ENCODE results near the gene ITLN1.
"Not testable (repeated sequence)": the region's sequence is repeated elsewhere in the genome, so short reads cannot be mapped to it uniquely, and the experiment has no call there.

ITLN1 gene

GRCh38 chr1:160885042-160885441 lies at the start of gene ITLN1:
TSS of gene ITLN1 (minus strand) at chr1:160885180. CDS start at chr1:160884877, 303 bp downstream.
- DNase-seq (ENCODE audit: low read depth in 2 of 2), result no peak

GRCh38 chr1:160933305-160933704 lies 48.3 kb upstream of the ITLN1 start:
- DNase-seq (ENCODE audit: low read depth in 2 of 2), result not testable (repeated sequence)

- DNase-seq (ENCODE audit: low read depth in 2 of 2), result no peak
Observed at GRCh38 chr1:160925652-160926244, 40.8 kb upstream of the ITLN1 start.

DNA sequence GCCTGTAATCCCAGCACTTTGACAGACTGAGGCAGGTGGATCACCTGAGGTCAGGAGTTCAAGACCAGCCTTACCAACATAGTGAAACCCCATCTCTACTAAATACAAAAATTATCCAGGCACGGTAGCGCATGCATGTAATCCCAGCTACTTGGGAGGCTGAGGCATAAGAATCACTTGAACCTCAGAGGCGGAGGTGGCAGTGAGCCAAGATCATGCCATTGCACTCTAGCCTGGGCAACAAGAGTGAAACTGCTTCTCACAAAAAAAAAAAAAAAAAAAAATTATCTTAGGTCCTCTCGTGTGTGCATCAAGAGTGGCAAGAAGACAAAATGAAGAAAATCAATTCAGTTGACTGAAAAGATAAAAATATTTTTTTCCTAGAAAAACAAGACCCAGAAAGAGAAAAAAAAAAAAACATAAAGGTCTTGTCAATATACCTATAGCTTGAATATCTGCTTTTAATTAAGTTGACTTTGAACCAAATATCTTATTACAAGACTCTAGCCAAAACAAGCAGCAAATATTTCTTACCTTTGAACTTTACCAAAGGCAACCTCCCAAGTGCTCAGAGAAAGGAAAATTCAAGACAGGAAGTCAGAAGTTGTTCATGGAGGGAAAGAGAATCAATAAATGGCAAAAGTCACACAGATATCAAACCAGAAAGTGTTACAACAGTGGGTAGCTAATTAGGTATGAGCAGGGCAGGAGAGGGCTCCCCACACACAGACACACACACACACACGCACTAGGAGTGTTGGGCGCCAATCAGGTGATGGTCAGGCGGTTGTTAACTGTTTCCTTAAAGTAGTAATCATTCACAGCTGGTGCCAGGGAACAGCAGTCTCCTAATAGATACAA lies 40.0 kb upstream of the ITLN1 start:
- no peak for DNase-seq (ENCODE audit: low read depth in 2 of 2)

GRCh38 chr1:160916666-160917065 lies 31.7 kb upstream of the ITLN1 start:
- no peak for DNase-seq (ENCODE audit: low read depth in 2 of 2)

- not testable (repeated sequence) for DNase-seq (ENCODE audit: low read depth in 2 of 2)
Observed at GRCh38 chr1:160913229-160913628, 28.2 kb upstream of the ITLN1 start.

DNA sequence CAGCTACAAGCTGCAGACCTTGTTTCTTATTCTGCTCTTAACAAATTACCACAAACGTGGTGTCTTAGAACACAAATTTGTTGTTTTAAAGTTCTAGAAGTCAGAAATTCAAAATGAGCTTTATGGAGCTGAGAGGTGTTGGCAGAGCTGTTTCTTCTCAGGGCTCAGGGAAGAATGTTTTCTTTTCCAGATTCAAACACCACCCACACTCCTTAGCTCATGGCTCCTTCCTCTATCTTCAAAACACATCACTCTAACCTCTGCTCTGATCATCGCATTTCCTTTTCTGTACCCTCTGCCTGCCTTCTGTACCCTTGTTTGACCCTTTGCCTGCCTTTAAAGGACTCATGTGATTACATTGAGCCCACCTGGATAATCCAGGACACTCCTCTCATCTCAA lies 26.9 kb upstream of the ITLN1 start:
- DNase-seq (ENCODE audit: low read depth in 2 of 2), result no peak

DNA sequence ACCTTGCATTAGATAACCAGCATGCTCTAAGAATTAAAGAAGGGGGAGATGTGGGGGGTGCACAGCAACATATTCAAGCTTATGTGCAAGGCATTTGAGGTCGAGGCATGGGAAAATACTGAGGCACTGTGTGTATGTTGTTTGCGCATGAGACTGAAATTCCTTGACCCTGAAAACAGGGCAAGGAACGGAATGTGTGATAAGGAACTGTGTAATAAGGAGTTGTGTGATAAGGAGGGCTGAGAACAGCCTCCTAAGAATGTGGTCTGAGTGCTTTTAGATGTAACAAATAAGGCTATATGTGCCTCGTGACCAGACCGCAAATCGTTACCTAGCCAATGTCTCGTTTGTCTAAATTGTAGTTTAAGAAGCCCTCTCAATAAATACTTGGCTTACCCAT lies 26.5 kb upstream of the ITLN1 start:
- no peak for DNase-seq (ENCODE audit: low read depth in 2 of 2)

DNA sequence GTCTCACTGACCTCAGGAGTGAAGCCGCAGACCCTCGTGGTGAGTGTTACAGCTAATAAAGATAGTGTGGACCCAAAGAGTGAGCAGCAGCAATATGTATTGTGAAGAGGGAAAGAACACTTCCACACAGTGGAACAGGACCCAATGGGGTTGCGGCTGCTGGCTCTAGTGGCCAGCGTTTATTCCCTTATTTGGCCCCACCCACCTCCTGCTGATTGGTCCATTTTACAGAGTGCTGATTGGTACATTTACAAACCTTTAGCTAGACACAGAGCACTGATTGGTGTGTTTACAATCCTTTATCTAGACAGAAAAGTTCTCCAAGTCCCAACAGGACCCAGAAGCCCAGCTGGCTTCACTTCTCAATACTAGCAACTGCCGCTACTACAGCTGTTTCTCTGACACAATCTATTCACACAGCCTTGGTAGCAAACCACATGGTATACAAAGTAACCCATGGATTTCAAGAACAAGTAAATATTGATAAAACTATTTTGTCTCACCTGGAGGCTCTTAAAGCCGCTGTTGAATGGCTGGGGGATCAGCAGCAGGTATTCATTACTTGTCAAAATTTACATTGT lies 25.3 kb upstream of the ITLN1 start:
- DNase-seq (ENCODE audit: low read depth in 2 of 2), result no peak

DNA sequence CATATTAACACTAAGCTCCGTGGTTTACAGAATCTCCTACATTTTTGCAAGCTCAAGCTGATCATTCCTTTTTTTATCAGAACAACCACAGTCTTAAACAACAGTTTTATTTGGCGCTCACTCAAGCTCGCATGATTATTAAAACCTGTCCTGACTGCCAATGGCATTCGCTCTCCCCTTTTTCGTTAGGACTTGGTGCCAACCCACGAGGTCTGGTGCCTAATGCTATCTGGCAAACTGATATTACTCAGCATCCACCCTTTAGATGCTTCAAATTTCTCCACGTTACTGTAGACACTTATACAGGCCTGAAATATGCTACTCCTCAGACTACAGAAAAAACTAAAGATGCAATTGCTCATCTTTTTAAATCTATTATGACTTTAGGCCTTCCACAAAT lies 23.0 kb upstream of the ITLN1 start:
- DNase-seq (ENCODE audit: low read depth in 2 of 2), result no peak

DNA sequence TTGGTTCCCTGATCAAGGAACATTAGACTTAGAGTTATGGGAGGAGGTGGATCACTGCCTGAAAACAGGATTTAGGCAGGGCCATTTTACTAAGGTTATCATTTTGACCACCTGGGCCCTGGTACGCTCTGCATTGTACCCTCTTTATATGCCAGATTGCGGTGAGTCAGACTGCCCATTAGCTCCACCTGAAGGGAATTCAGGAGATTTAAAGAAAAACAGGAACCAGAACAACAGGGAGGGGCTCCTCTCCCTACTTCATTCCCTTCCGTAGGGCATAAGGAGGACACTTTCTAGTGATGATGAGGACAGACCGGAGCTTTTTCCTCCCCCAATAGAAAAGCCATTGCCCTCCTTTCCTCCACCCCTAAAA lies 20.6 kb upstream of the ITLN1 start:
- DNase-seq (ENCODE audit: low read depth in 2 of 2), result no peak

- no peak for DNase-seq (ENCODE audit: low read depth in 2 of 2)
Observed at GRCh38 chr1:160904783-160905616, 20.0 kb upstream of the ITLN1 start.

DNA sequence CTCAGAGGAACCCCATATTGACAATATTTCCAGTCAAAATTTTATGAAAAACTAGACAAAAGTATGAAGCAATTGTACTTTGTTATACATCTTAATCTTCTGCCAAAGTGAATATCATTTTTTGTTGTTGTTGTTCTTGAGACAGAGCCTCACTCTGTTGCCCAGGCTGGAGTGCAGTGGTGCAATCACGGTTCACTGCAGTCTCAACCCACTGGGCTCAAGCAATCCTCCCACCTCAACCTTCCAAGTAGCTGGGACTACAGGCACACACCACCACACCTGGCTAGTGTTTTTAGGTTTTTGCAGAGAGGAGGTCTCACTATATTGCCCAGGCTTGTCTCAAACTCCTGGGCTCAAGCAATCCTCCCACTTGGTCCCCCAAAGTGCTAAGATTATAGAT lies 17.3 kb upstream of the ITLN1 start:
- DNase-seq (ENCODE audit: low read depth in 2 of 2), result not testable (repeated sequence)

DNA sequence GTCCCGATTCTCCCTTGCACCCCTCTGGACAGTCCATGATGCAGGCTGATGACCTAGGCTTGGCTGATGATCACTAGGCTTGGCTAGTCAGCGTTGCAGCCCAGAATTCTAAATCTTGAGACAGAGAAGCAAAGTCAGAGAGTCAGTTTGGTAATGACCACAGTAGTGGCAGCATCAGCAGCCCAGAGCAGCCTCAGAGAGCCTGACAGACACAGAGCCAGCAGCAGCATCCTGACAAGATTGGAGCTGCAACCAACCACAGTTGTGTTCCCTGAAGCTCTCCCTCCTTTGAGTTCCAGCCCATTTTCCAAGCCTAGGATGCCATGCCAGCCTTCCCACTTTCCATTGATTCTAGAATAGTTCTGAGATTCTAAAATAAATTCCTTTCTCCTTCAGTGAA lies 16.8 kb upstream of the ITLN1 start:
- DNase-seq (ENCODE audit: low read depth in 2 of 2), result no peak

GRCh38 chr1:160900683-160901082 lies 15.7 kb upstream of the ITLN1 start:
- not testable (repeated sequence) for DNase-seq (ENCODE audit: low read depth in 2 of 2)

- not testable (repeated sequence) for DNase-seq (ENCODE audit: low read depth in 2 of 2)
Observed at GRCh38 chr1:160894368-160895135, 9.6 kb upstream of the ITLN1 start.

DNA sequence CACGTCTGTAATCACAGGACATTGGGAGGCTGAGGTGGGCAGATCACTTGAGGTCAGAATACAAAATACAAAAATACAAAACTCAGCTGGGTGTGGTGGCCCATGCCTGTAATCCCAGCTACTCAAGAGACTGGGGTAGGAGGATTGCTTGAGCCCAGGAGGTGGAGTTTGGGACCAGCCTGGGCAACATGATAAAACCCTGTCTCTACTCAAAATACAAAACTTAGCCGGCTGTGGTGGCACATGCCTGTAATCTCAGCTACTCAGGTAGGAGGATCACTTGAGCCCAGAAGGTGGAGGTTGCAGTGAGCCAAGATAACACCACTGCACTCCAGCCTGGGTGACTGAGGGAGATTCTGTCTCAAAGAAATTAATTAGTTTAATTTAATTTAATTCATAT lies 6.5 kb upstream of the ITLN1 start:
- no peak for DNase-seq (ENCODE audit: low read depth in 2 of 2)

DNA sequence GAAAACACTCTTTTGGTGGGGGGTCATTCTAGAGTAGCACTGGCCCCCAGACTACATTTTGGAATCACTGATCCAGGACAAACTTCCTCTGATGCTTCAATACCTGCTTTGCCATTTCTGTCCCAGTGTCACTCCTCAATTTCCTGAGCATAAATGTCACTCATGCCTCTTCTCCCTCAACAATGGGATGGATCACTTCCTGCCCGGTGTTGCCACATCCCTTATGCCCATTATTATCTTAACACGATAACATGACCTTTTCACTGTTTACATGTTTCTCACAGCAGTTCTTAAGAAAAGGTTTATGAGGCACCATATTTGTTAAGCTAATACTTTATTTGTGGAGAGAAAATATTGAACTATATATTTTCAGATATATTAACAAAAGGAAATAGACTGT lies 3.9 kb upstream of the ITLN1 start:
- no peak for DNase-seq (ENCODE audit: low read depth in 2 of 2)

DNA sequence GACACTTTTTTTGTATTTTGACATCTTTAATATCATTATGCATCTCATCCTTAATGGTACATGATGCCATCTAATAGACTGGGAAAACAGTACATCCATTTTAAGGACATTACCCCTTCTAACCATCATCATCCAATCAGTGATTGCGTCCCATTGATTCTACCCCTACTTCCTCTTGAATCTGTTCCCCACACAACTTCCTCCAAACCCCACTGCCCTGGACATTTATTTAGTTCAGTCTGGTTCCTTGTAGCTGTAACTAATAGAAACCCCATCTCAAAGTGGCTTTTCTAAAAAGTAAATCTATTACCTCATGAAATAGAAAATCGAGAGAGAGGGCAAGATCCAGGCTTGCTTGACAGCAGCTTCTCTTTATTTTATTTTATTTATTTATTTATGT lies 2.1 kb upstream of the ITLN1 start:
- no peak for DNase-seq (ENCODE audit: low read depth in 2 of 2)

GRCh38 chr1:160884579-160884978 lies 401 bp downstream of the ITLN1 start:
- DNase-seq (ENCODE audit: low read depth in 2 of 2), result no peak
